NCI-H460 (cell line): ENCODE results near the gene RADIL. TPM values are rescaled to one million over a fixed set of nuclear protein-coding genes. Genes with fewer than 3 reads are reported as not detected.

Experiments
- DNase-seq: peaks from one replicate; pipeline ENCODE4 v3.0.0-alpha.2; 2016; ENCODE audit warnings: low read depth; ENCODE audit errors: extremely low read depth
- total RNA-seq: library from RNA; depleted of rRNA; stranded (reverse); fragments of >200 nt; shearing (Covaris generic); gene quantifications from 2 replicates; pipeline ENCODE4 v1.2.3, GENCODE V29; 2014

The RADIL gene
- total RNA-seq, 1 experiment from 2014 or later = 11.5 TPM

- no peak for DNase-seq
Measured at GRCh38 chr7:4833691-4834600, 49.6 kb downstream of the RADIL start.

- no peak for DNase-seq
Measured at GRCh38 chr7:4833176-4833575, 50.3 kb downstream of the RADIL start.

DNA sequence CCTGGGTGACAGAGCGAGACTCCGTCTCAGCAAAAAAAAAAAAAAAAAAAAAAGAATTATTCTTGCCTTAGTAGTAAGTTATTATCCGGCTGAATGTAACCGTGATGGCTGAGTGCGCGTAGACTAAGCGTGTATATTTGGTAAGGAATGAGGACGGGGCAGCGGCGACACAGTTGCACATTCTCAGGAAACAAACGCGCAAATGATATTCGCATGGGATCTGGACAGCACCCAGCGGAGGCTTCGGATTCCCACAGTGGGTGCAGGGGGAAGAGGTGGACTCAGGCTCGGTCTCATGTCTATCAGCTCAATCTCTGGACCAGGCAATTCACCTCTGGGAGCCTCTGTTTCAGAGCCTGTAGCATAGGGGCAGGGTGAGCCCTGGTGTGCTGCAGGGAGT lies 50.8 kb downstream of the RADIL start:
- no peak for DNase-seq

DNA sequence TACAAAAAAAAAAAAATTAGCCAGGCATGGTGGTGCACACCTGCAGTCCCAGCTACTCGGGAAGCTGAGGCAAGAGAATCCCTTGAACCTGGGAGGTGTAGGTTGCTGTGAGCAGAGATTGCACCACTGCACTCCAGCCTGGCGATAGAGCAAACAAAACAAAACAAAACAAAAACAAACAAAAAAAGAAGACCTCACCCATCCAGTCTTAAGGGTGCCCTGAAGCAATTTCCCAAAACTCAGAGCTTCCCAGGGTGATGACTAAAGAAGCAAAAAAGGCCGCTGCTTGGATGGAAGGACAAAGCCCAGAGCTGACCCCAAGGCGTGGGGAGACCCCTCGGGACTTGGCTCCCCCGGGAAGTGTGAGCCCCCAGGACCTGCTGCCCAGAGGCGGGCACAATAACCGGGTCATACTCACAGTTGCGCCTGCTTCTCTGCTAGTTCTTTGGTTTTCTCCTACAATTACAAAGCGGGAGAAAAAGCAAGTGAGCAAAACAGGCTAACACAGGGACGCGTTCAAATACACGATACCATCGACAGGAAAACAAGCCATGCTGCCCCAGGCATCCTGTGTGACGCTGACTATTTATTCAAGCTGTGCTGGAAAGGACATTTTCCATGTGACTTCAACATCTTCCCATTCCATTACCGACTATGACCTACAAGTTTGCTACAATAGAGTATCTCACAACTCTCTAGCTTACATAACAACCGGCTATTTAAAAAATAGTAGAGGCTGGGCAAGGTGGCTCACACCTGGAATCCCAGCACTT lies 51.6 kb downstream of the RADIL start:
- DNase-seq = no peak

- DNase-seq = peak; percentile 42
Measured at GRCh38 chr7:4830176-4830575, 53.3 kb downstream of the RADIL start.

DNA sequence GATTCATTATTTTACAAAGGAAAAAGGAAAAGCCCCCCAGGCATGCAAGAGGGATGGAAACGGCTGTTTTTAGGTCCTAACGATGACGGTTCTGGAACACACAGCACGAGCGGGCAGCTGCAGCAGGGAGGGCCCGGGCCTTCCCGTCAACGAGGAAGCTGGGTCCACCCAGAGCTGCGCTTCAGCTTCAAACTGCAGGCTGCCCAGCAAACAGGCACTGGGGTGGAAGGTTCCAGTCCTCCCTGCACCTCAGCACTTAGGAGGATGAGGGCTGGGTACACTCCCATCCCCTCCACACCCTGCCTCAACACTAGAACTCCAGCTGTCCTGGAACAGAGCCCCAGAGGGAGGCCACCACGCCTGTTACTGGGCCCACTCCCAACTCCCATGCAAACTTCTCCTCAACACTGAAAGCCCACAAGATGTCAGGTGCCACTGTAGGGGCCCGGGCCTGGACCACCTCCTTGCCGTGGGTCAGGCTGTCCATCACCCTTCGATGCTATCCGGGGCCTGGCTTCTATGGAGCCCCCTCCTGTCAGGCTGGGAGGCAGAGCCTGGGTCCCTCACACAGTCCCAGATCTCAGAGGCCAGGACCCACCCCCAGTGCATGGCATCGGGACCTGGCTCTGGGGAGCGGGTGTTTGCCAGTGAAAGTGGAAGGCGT lies 54.7 kb downstream of the RADIL start:
- no peak for DNase-seq

DNA sequence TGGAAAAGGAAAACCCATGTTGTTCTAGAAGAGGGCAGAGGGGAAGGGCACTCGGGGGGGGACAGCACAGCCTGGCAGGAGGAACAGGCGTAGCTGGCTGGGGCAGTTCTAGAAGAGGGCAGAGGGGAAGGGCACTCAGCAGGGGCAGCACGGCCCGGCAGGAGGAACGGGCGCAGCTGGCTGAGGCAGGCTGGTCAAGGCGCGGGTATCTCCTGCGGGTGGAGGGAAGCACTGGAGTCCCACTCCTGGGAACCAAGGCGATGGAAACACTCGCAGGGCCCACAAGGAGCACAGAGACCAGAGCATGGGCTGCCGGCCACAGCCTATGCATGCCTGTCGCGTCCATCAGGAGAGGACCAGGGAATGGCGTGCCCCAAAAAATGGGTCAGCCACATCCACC lies 58.4 kb downstream of the RADIL start:
- no peak for DNase-seq

DNA sequence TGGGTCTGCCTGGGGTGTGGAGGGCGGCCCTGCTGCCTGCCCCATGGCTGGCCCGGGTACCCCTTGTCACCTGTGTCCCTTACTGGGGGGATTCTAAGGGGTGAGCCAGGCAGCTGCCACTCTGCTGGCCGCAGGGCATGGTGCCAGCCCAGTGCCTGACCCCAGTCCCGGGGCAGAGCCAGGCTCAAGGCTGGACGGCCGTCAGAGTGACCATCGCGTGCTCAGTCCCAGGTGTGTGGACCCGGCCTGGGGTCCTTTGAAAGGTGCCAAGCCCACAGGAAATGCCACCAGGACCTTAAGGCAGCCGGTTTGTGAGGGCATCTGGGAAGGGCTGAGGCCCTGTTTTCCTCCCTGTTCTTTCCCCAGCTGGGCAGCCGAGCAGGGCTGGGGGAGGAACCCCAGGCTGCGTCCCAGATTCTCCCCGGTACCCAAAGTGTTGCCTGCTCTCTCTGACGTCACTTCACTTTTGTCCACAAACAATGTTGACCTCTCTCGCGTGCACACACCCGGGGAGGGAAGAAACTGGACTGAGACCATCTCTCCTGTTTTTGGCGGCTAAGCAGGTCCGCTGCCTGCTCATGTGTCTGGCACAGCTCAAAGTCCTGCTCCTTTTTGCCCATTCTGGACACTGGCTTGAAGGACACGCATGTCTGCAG lies 59.3 kb downstream of the RADIL start:
- DNase-seq = no peak

GRCh38 chr7:4823441-4824119 lies 59.9 kb downstream of the RADIL start:
- no peak for DNase-seq

DNA sequence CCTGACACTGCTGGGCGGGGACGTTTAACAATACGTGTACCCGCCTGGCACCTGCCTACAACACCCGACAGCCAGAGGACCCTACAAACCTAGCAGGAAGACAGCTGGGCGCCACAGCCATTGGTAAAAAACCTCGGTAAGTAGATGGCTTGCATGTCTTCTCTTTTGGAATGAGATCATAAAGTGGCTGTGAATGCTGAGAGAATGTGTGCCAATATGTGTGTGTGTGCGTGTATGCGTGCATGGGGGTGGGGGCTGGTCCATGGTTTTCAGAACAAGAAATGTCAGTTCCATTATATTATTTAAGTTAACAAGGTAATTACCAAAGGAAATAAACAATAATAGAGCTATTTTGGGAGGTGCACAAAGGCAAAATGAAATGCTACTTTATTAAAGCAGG lies 60.8 kb downstream of the RADIL start:
- DNase-seq = no peak

DNA sequence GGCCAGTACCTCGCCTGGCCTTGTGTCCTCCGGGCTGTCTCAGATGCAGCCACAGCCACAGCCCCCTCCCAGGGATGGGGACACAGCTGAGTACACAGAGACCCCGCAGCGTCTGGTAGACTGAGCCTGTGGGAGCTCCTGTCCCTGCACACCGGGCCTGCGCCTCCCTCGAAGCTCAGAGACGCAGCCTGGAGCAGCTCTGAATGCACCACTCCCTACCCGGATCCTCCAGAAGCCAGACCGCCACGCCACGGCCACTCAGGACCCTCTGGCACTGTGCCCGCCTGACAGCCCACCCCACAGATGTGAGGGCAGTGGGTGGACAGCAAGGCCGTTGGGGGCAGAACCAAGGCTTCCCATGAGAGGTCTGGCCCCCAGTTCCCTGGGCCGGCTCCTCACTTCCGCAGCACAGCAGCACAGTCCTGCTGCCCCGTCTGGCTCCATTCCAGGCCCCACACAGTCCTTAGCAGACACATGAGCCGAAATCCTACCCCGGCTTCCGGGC lies 62.5 kb downstream of the RADIL start:
- DNase-seq = no peak

- no peak for DNase-seq
Measured at GRCh38 chr7:4820405-4820966, 63.0 kb downstream of the RADIL start.

GRCh38 chr7:4819560-4820404 lies 63.7 kb downstream of the RADIL start:
- DNase-seq = no peak

DNA sequence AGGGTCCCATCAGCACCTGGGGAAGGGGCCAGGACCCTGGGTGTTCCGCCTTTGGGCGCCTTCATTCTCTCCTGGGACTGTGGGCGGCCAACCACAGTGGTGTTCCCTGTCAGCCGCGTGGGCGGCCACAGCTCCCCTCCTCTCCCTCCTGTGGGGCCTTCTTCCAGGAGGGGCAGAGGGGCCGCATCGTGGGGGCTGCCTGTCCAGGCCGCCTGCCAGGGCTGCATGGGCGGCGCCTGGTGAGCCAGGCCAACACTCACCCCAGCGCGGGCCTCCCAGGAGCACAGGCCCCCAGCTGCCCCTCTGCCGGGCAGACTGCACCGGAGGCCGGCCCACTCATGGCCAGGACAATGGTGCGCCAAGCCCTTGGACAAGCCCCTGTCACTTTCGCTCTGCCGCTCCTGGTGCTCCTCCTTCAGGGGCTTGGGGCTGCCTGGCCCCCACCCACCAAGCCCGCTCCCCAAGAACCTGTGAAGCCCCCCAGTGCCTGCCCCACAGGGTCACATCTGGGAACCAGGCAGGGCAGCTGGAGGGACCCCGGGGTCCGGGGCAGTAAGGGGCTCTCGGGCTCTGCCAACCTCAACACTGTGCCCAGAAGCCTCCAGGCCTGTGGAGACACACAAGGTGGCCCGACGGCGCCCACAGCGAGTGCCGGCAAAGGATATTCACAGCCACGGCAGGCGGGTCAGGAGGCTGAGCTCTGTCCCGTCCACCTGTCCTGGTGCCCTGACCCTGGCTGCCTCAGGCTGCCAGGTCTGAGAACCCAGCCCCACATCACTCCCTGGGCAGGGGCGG lies 65.3 kb downstream of the RADIL start:
- no peak for DNase-seq

DNA sequence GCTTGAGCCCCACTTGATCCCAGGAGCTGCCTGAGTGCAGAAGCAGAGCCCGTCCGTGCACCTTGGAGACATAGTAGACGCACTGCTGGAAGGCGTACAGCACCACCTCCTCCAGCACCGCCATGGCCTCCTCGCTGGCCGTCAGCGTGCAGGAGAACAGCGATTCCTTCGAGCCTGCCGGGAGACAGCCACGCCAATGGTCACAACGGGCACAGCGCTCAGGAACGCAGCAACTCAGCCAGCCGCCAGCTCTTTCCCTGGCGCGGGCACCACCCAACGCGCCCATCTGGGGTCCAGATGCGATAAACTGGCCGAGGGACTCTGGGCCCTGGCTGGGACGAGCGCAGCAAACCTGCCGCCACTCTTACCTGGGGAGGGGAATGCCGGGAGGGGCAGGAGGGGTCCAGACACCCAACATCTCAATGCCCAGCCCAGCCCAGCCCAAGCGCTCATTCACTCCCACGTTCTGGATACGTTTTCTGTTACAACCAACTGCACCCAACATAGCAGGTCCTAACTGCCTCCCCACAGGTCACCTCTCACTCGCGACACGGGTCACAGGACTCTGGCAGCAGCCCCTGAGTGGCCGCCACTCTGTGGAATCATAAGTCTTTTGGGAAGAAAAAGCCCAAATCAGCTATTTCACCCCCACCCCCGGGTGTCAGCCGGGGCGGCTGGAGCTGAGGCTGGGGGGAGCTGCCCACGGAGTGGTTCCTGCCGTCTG lies 66.2 kb downstream of the RADIL start:
- DNase-seq = no peak

GRCh38 chr7:4816419-4817080 lies 67.0 kb downstream of the RADIL start:
- DNase-seq = no peak
